Activated naive CD8-positive, alpha-beta T cell treated with anti-CD3 and anti-CD28 coated beads, Interleukin-2, amount 50 U/mL, for 24 hours (primary cell): Measurements from ENCODE around the gene CCDC74B.
"Not testable (repeated sequence)": the region's sequence is repeated elsewhere in the genome, so short reads cannot be mapped to it uniquely, and the experiment has no call there.

Experiments
- ATAC-seq: fragments of 150-1000 bp; cut with Tn5 transposase; one replicate; pipeline ENCODE4 v1.10.0; 2021
- DNase-seq: peaks from one replicate; pipeline ENCODE4 v3.0.0; 2021
- H3K27ac Mint-ChIP-seq: one replicate; pipeline ENCODE4 v1.8.0; 2021; ENCODE audit warnings: mild to moderate bottlenecking, mixed read lengths
- H3K27me3 Mint-ChIP-seq: one replicate; pipeline ENCODE4 v1.8.0; 2021; ENCODE audit warnings: mixed read lengths
- H3K36me3 Mint-ChIP-seq: one replicate; pipeline ENCODE4 v1.8.0; 2021; ENCODE audit warnings: low read depth, mixed read lengths
- H3K4me1 Mint-ChIP-seq: one replicate; pipeline ENCODE4 v1.8.0; 2021; ENCODE audit warnings: mixed read lengths
- H3K4me3 Mint-ChIP-seq: one replicate; pipeline ENCODE4 v1.8.0; 2021; ENCODE audit warnings: mild to moderate bottlenecking, moderate library complexity, mixed read lengths
- H3K9me3 Mint-ChIP-seq: one replicate; pipeline ENCODE4 v1.8.0; 2021; ENCODE audit warnings: mixed read lengths

Gene CCDC74B

GRCh38 chr2:130145006-130145414, at the start of gene CCDC74B:
Gene CCDC74B, minus strand, starts transcription at chr2:130145112. Its CDS starts 116 bp downstream, at chr2:130144996.
- H3K27me3 Mint-ChIP-seq, H3K4me1 Mint-ChIP-seq, H3K36me3 Mint-ChIP-seq, H3K9me3 Mint-ChIP-seq: not testable (repeated sequence)
- ATAC-seq, result peak; percentile 87
- Mint-ChIP-seq H3K27ac (peak within 1 kb of the TSS; percentile 31), H3K4me3 (peak within 1 kb of the TSS; percentile 72)
- peak; percentile 70 for DNase-seq

- H3K4me1 Mint-ChIP-seq, H3K9me3 Mint-ChIP-seq, H3K27me3 Mint-ChIP-seq, DNase-seq, H3K36me3 Mint-ChIP-seq, H3K4me3 Mint-ChIP-seq, ATAC-seq, H3K27ac Mint-ChIP-seq: not testable (repeated sequence)
These were observed 48.9 kb upstream of the CCDC74B start for GRCh38 chr2:130193824-130194223.

GRCh38 chr2:130192451-130192850, 47.5 kb upstream of the CCDC74B start:
- not testable (repeated sequence) for H3K27ac Mint-ChIP-seq, H3K4me3 Mint-ChIP-seq

GRCh38 chr2:130191319-130191718, 46.4 kb upstream of the CCDC74B start:
- H3K4me3 Mint-ChIP-seq, H3K9me3 Mint-ChIP-seq, DNase-seq: not testable (repeated sequence)

More at GRCh38 chr2:130192451-130192850, 47.5 kb upstream of the CCDC74B start:
- not testable (repeated sequence) for H3K4me1 Mint-ChIP-seq, H3K36me3 Mint-ChIP-seq, H3K9me3 Mint-ChIP-seq, DNase-seq, H3K27me3 Mint-ChIP-seq, ATAC-seq

GRCh38 chr2:130190237-130190636, 45.3 kb upstream of the CCDC74B start:
- DNase-seq, result no peak
- Mint-ChIP-seq H3K27ac (no peak overlapping the region), H3K4me3 (no peak overlapping the region)

More at GRCh38 chr2:130191319-130191718, 46.4 kb upstream of the CCDC74B start:
- H3K27me3 Mint-ChIP-seq, H3K4me1 Mint-ChIP-seq, ATAC-seq, H3K27ac Mint-ChIP-seq, H3K36me3 Mint-ChIP-seq: not testable (repeated sequence)

GRCh38 chr2:130188958-130189357, 44.0 kb upstream of the CCDC74B start:
- H3K27ac Mint-ChIP-seq, DNase-seq, ATAC-seq, H3K27me3 Mint-ChIP-seq, H3K9me3 Mint-ChIP-seq, H3K4me3 Mint-ChIP-seq, H3K36me3 Mint-ChIP-seq, H3K4me1 Mint-ChIP-seq: not testable (repeated sequence)

More at GRCh38 chr2:130190237-130190636, 45.3 kb upstream of the CCDC74B start:
- no peaks in the 10 kb centered on the region for H3K27me3 Mint-ChIP-seq
- peaks cover 2% of the 10 kb centered on the region for H3K36me3 Mint-ChIP-seq
- no peak for ATAC-seq
- peaks cover 4% of the 10 kb centered on the region for H3K4me1 Mint-ChIP-seq
- H3K9me3 Mint-ChIP-seq, result no peaks in the 10 kb centered on the region

GRCh38 chr2:130187859-130188792, 43.2 kb upstream of the CCDC74B start:
- not testable (repeated sequence) for ATAC-seq, H3K4me3 Mint-ChIP-seq, H3K9me3 Mint-ChIP-seq, DNase-seq, H3K36me3 Mint-ChIP-seq, H3K4me1 Mint-ChIP-seq, H3K27ac Mint-ChIP-seq, H3K27me3 Mint-ChIP-seq

- peaks cover 4% of the 10 kb centered on the region for H3K36me3 Mint-ChIP-seq
- H3K4me3 Mint-ChIP-seq, result no peak overlapping the region
- H3K27ac Mint-ChIP-seq, result no peak overlapping the region
- no peaks in the 10 kb centered on the region for H3K27me3 Mint-ChIP-seq
- ATAC-seq, result no peak
- peaks cover 7% of the 10 kb centered on the region for H3K4me1 Mint-ChIP-seq
- DNase-seq, result no peak
- H3K9me3 Mint-ChIP-seq, result no peaks in the 10 kb centered on the region
These were observed 42.4 kb upstream of the CCDC74B start for GRCh38 chr2:130187268-130187667.

- no peak for ATAC-seq
- DNase-seq, result no peak
- Mint-ChIP-seq H3K27ac (no peak overlapping the region), H3K4me3 (no peak overlapping the region), H3K27me3 (no peaks in the 10 kb centered on the region), H3K36me3 (peaks cover 4% of the 10 kb centered on the region), H3K4me1 (peaks cover 7% of the 10 kb centered on the region), H3K9me3 (no peaks in the 10 kb centered on the region)
These were observed 41.5 kb upstream of the CCDC74B start for GRCh38 chr2:130186391-130186790.

- Mint-ChIP-seq H3K27me3 (no peaks in the 10 kb centered on the region), H3K9me3 (no peaks in the 10 kb centered on the region), H3K4me3 (no peak overlapping the region), H3K36me3 (peaks cover 5% of the 10 kb centered on the region), H3K4me1 (peaks cover 8% of the 10 kb centered on the region), H3K27ac (peak overlapping the region; percentile 52)
- DNase-seq (no peak), ATAC-seq (no peak)
These were observed 41.0 kb upstream of the CCDC74B start for GRCh38 chr2:130185896-130186295.

GRCh38 chr2:130185436-130185835, 40.5 kb upstream of the CCDC74B start:
- no peaks in the 10 kb centered on the region for H3K9me3 Mint-ChIP-seq
- H3K36me3 Mint-ChIP-seq, result peaks cover 5% of the 10 kb centered on the region
- H3K27me3 Mint-ChIP-seq, result no peaks in the 10 kb centered on the region
- peak overlapping the region; percentile 52 for H3K27ac Mint-ChIP-seq
- DNase-seq, result no peak
- no peak overlapping the region for H3K4me3 Mint-ChIP-seq
- no peak for ATAC-seq
- peaks cover 11% of the 10 kb centered on the region for H3K4me1 Mint-ChIP-seq

GRCh38 chr2:130183512-130184373, 38.8 kb upstream of the CCDC74B start:
- H3K27ac Mint-ChIP-seq, result peak overlapping the region; percentile 84
- H3K9me3 Mint-ChIP-seq, result no peaks in the 10 kb centered on the region
- peak overlapping the region; percentile 83 for H3K4me3 Mint-ChIP-seq
- ATAC-seq (no peak), DNase-seq (no peak)
- peaks cover 16% of the 10 kb centered on the region for H3K4me1 Mint-ChIP-seq
- H3K27me3 Mint-ChIP-seq, result no peaks in the 10 kb centered on the region
- peaks cover 6% of the 10 kb centered on the region for H3K36me3 Mint-ChIP-seq

- not testable (repeated sequence) for H3K9me3 Mint-ChIP-seq, H3K27me3 Mint-ChIP-seq, DNase-seq, ATAC-seq
- peaks cover 21% of the 10 kb centered on the region for H3K4me1 Mint-ChIP-seq
- H3K36me3 Mint-ChIP-seq, result peaks cover 10% of the 10 kb centered on the region
- H3K27ac Mint-ChIP-seq, result peak overlapping the region; percentile 84
- H3K4me3 Mint-ChIP-seq, result peak overlapping the region; percentile 83
These were observed 38.1 kb upstream of the CCDC74B start for GRCh38 chr2:130182826-130183511.
